ENCODE measurements around the gene BPIFA2. TPM values are rescaled to one million over a fixed set of nuclear protein-coding genes. Genes with fewer than 3 reads are reported as not detected.
"Not testable (repeated sequence)": the region's sequence is repeated elsewhere in the genome, so short reads cannot be mapped to it uniquely, and the experiment has no call there.

Gene BPIFA2
- total RNA-seq, 1 donor from 2014 or later, result not detected

GRCh38 chr20:33162313-33162712, 5.6 kb upstream of the BPIFA2 start:
- no peak for DNase-seq

- DNase-seq, result no peak
Observed at GRCh38 chr20:33162753-33163152, 5.2 kb upstream of the BPIFA2 start.

GRCh38 chr20:33163856-33164762, 3.9 kb upstream of the BPIFA2 start:
- DNase-seq, result no peak

GRCh38 chr20:33164763-33165095, 3.2 kb upstream of the BPIFA2 start:
- no peak for DNase-seq

DNA sequence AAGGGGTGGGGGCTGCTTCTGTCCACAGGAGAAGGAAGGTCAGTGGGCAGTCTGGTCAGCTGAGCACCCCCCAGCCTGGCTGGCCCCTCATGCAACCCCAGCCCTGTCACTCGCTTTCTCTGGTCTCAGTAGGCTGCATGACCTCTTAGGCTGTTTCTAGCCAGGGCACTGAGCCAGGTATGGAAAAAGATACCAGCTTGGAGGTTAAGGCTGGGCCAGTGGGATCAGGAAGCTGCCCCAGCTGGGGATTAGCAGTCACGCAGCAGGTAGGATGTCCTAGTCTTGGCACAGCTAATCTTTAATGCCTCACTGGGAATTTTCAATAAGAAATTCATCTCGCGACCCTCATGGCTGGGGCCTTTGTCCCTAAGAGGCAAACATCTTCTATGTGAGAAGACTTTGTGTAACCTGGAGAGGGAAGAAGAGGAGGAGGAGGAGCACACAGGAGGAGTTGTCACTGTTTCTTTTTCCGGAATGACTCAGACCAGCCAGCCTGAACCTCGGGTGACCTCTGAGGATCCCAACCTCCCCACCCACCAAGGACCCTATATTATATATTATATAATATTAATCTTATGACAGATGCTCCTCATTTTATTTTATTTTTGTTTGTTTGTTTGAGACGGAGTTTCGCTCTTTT, 2.4 kb upstream of the BPIFA2 start:
- no peak for DNase-seq

DNA sequence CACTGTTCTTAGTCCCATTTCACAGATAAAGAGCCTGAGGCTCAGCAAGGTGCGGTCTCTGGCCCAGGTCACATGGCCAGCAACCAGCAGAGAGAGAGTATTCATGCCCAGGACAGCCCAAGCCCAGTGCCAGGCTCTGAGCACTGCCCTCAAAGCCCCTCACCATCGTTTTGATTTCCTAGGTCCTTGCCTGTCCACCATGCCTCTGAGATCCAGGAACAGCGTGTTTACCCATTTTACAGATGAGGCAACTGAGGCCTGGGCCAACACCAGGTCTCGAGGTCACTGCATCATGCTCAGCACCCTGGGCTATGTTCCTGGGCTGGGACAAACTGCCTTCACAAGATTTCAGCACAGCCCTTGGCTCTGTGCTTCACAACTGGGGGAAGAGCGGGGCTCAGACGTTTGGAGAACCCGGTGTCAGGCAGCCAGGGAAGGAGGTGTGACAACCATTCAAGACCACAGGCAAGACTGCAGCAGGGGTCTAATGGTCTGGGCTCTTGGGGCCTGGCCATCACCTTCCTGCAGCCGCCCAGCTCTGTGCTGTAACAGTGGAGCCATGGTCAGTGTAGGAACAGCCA, 1.3 kb upstream of the BPIFA2 start:
- no peak for DNase-seq

DNA sequence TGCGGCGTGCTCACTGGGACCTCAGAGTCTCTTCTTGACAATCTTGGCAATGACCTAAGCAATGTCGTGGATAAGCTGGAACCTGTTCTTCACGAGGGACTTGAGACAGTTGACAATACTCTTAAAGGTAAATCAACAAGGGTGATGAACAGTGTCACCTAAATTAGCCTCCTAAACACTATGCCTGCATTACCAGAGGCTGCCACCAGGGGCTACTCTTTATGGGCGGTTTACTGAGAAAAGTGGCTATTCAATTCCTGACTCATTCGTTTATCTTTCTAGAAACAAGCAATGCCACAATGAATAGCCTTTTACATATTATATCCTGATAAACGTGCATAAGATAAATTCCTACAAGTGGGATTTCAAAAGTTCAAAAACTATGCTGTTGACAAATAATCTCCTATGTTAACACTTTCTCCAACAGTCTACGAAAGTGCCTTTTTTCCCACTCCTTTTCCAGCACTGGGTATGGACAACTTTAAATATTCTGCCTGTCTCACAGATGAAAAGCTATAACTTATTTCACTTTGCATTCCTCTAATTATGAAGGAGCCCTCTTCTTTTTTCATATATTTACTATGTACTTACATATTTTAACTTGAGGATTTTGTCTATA, 1.3 kb downstream of the BPIFA2 start:
- DNase-seq, result no peak

DNA sequence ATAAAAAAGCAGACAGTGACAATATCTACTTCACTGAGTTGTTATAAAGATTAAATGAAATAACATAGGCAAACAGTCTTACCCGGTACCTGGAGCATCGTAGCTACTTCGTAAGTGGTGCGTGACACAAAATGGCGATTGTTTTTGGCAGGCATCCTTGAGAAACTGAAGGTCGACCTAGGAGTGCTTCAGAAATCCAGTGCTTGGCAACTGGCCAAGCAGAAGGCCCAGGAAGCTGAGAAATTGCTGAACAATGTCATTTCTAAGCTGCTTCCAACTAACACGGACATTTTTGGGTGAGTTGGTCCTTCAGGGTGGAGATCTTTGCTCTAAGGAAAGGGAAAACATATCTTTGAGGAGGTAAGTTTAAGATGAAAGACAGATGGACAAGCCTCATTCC, 4.8 kb downstream of the BPIFA2 start:
- DNase-seq, result no peak

GRCh38 chr20:33175123-33175522, 7.2 kb downstream of the BPIFA2 start:
- DNase-seq, result no peak

GRCh38 chr20:33176101-33176500, 8.1 kb downstream of the BPIFA2 start:
- no peak for DNase-seq

DNA sequence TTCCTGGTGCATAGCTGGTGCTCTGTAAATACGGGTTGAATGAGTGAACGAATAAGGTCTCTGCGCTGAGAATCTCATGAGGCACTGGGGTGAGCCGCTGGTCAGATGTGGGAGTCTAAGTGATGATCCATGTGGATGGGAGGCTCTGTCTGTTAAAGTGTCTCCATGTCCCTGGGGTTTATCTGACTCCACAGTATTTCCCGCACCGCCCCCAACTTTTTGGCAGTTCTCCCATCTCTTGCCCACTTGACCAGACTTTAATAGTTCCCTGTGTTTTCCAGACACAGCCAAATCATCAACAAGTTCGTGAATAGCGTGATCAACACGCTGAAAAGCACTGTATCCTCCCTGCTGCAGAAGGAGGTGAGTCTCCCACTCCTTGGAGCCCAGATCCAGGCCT, 9.9 kb downstream of the BPIFA2 start:
- DNase-seq, result no peak

DNA sequence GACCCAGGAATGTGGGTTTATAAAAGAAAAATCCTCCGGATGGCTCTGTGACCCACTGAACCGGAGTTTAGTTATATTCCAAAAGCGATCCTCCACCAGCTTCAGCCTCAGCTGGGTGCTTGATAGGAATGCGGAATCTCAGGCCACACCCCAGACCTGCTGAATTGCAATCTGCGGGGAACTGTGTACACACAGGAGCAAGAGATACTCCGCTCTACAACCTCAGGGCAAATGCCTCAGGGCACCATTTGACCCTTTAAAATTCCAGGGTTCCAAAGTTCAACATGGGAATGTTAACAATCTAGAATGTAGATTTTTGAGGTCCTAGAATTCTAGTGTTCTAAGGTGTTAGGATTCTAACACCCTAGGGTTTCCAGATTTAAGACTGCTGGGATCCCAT, 10.8 kb downstream of the BPIFA2 start:
- DNase-seq, result no peak

- DNase-seq, result no peak
Observed at GRCh38 chr20:33180169-33180568, 12.2 kb downstream of the BPIFA2 start.

DNA sequence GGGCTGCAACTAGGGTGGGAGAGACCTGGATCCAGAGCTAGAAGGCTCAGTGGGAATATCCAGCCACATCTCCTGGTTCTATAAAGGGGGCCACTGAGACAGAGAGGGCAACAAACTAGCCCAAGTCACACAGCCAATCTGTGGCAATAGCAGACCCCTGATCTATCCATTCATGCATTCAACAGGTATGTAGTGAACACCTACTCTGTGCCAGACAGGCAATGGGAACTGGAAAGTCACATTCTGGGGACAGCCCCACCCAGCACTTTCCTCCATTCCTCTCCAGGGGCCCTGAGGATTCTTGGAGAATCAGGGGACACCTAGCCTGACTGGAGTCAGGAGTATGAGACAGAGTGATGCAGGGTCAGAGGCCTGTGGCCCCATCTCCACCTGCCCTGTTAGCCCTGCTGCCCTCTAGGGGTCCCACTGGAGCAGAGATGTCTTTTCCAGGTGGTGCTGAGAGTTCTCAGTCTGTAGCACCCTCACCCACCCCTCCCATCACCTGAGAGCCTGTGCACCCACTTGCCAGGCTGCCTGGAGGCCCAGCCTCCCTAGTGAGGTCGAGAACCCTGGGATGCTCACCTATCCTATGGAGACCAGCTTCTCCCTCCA, 13.6 kb downstream of the BPIFA2 start:
- no peak for DNase-seq

DNA sequence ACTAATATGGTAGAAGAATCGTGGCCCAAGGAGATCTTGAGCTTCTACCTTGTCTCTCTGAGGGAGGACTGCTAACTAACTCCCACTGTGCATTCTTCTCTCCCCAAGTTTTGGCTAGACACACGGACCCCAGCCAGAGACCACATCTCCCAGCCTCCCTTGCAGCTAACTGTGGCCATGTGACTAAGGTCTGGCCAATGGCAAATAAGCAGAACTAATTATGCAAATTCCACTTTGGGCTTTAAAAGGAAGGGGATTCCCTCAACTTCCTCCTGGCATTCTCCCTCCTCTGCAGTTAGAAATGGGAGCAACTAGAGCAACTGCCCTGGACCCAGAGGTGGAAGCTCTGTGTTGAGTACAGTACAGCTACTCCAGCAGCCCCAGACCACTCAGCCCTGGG, 15.4 kb downstream of the BPIFA2 start:
- no peak for DNase-seq

DNA sequence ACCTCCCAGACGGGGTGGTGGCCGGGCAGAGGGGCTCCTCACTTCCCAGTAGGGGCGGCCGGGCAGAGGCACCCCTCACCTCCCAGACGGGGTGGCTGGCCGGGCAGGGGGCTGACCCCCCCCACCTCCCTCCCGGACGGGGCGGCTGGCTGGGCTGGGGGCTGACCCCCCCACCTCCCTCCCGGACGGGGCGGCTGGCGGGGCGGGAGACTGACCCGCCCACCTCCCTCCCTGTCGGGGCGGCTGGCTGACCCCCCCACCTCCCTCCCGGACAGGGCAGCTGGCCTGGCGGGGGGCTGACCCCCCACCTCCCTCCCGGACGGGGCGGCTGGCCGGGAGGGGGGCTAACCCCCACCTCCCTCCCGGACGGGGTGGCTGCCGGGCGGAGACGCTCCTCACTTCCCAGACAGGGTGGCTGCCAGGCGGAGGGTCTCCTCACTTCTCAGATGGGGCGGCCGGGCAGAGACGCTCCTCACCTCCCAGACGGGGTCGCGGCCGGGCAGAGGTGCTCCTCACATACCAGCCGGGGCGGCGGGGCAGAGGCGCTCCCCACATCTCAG, 17.2 kb downstream of the BPIFA2 start:
- not testable (repeated sequence) for DNase-seq

GRCh38 chr20:33187491-33187890, 19.5 kb downstream of the BPIFA2 start:
- no peak for DNase-seq

DNA sequence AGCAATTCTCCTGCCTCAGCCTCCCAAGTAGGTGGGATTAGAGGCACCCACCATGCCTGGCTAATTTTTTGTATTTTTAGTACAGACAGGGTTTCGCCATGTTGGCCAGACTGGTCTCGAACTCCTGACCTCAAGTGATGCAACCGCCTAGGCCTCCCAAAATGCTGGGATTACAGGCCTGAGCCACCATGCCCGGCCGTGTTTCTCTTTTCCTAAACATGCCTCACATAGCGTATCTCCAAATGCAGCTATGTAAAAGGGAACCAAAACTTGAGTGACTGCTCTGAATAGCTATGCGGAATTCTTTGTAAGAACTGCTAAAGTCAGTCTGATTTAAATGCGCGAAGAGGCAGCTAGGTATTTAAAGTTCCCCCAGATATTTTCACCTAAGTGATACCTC, 20.5 kb downstream of the BPIFA2 start:
- DNase-seq, result no peak

DNA sequence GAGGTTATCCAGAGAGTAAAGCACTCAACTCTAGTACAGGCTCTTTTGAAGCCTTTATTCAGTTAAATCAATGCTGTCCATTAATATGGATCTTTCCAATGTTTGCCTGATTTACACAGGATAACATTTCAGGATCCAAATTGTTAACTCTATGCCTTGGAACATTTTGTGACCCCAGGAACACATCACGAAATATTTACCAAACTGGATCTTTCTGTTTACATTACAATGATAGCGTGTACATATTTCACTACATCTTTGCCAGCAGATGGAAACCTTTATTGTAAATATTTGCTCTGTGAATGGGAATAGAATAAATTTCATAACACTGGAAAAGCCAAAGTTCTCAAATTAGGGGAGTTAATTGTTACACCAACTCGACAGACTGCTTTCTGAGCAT, 23.5 kb downstream of the BPIFA2 start:
- DNase-seq, result no peak

- DNase-seq, result no peak
Observed at GRCh38 chr20:33191955-33192354, 24.0 kb downstream of the BPIFA2 start.

GRCh38 chr20:33192912-33193501, 25.0 kb downstream of the BPIFA2 start:
- DNase-seq, result no peak

DNA sequence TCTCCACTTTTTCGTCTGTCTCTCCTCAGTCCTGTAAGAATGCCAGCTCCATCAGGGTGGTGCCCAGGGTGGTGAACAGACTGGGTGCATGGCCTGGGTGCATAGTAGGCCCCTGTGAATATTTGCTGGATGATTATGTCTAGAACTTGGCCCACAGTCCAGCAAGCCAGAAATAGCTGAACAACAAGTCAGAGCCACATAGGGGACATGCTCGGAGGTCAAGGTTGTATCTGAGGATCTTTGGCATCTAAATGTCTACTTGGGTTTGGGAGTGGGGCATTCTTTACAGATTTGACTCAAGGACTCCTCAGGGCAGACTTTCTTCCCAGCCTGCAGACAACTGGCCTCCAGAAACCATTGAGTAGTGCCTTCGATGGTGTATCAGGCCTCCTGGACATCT, 31.1 kb downstream of the BPIFA2 start:
- DNase-seq, result no peak
